HCT116 (cell line): ENCODE measurements around the gene ADD1. TPM values are rescaled to one million over a fixed set of nuclear protein-coding genes. Genes with fewer than 3 reads are reported as not detected.

Experiments
- ATAC-seq: fragments of 200-7000 bp; cut with Tn5 transposase; 2 replicates; pipeline ENCODE4 v1.9.1; 2020; ENCODE audit warnings: mild to moderate bottlenecking, moderate library complexity
- BruUV-seq: library from RNA; stranded (reverse); fragments of 400-500 nt; replicated peaks from 2 replicates; lab custom pipeline; 2021; lab: Mats Ljungman, UMichigan
- CTCF ChIA-PET: fragments of 300-600 bp; sonication (Branson Sonifier 250); formaldehyde crosslinking; loops from one replicate; lab custom pipeline; 2021; ENCODE audit warnings: antibody characterized with exemption; lab: Charles Lee
- POLR2A ChIA-PET: fragments of 300-600, 350-600 bp; sonication (Branson Sonifier 250); formaldehyde crosslinking; loops from one replicate; lab custom pipeline; 2021; ENCODE audit warnings: antibody characterized with exemption; lab: Charles Lee
- RAD21 ChIA-PET, 2 experiments: fragments of 300-600 bp; sonication (Branson Sonifier 250); formaldehyde crosslinking; loops; one replicate each; lab custom pipeline; 2023; ENCODE audit warnings: low total read pairs in 2 of 2; ENCODE audit not compliant: uncharacterized antibody in 2 of 2, unreplicated experiment in 2 of 2, low non-redundant PET in 1 of 2; lab: Charles Lee
- DNase-seq: peaks from one replicate; pipeline ENCODE4 v3.0.0-alpha.2; 2010; ENCODE audit warnings: low read depth, low spot score
- H2AFZ ChIP-seq: fragments of 200-600 bp; shearing (Covaris generic), sonication (generic); 2 replicates; pipeline ENCODE4 v1.6.1; 2017; ENCODE audit warnings: low read depth, mixed run types, mixed read lengths, antibody characterized with exemption, low read length; ENCODE audit not compliant: poor library complexity, severe bottlenecking
- H3K27ac ChIP-seq: 2 replicates; pipeline ENCODE4 v1.5.1; 2012; ENCODE audit warnings: low read depth, low read length
- H3K27me3 ChIP-seq: fragments of 200-600 bp; sonication (generic); 2 replicates; pipeline ENCODE4 v1.6.1; 2016; ENCODE audit warnings: mixed run types, low read length, mixed read lengths; ENCODE audit not compliant: insufficient read depth
- H3K36me3 ChIP-seq, 2 experiments: fragments of 200-500 bp in 1 of 2; fragments of 200-600 bp in 1 of 2; sonication (Bioruptor generic) in 1 of 2; sonication (generic) in 1 of 2; 2 replicates each; pipeline versions ENCODE4 v1.5.1 to v1.6.1; 2014 to 2016; ENCODE audit warnings: low read length in 2 of 2, inconsistent platforms in 1 of 2, mixed read lengths in 1 of 2, mixed run types in 1 of 2; ENCODE audit not compliant: insufficient read depth in 2 of 2, control insufficient read depth in 1 of 2
- H3K4me1 ChIP-seq, 2 experiments: fragments of 200-600 bp in 1 of 2; sonication (generic) in 1 of 2; 2 replicates each; pipeline versions ENCODE4 v1.5.1 to v1.6.1; 2012 to 2017; ENCODE audit warnings: low read length in 2 of 2, inconsistent platforms in 1 of 2, mild to moderate bottlenecking in 1 of 2, mixed read lengths in 1 of 2, mixed run types in 1 of 2, moderate library complexity in 1 of 2; ENCODE audit not compliant: insufficient read depth in 2 of 2, control insufficient read depth in 1 of 2
- H3K4me2 ChIP-seq: fragments of 200-600 bp; sonication (generic); 2 replicates; pipeline ENCODE4 v1.6.1; 2017; ENCODE audit warnings: mixed run types, low read length, mixed read lengths
- H3K4me3 ChIP-seq, 2 experiments: fragments of 200-600 bp in 1 of 2; sonication (generic) in 1 of 2; replicated peaks in 1 of 2; 2 replicates each; pipeline ENCODE4 v1.5.1; 2011 to 2016; ENCODE audit warnings: low read length in 2 of 2, control low read depth in 1 of 2, low read depth in 1 of 2, mild to moderate bottlenecking in 1 of 2, mixed read lengths in 1 of 2, mixed run types in 1 of 2
- H3K79me2 ChIP-seq: fragments of 200-600 bp; sonication (generic); 2 replicates; pipeline ENCODE4 v1.6.1; 2017; ENCODE audit warnings: mild to moderate bottlenecking, mixed run types, low read length, moderate library complexity, mixed read lengths; ENCODE audit not compliant: insufficient read depth
- H3K9ac ChIP-seq: fragments of 200-600 bp; sonication (generic); 2 replicates; pipeline ENCODE4 v1.6.1; 2016; ENCODE audit warnings: low read length, mixed read lengths
- H3K9me2 ChIP-seq: fragments of 200-600 bp; sonication (generic), shearing (Covaris generic); 2 replicates; pipeline ENCODE4 v1.6.1; 2017; ENCODE audit warnings: mixed run types, mild to moderate bottlenecking, moderate library complexity; ENCODE audit not compliant: insufficient read depth
- H3K9me3 ChIP-seq, 2 experiments: fragments of 200-500 bp in 1 of 2; fragments of 200-600 bp in 1 of 2; sonication (Bioruptor generic) in 1 of 2; sonication (generic) in 1 of 2; 2 replicates each; pipeline ENCODE4 v1.6.1; 2014 to 2017; ENCODE audit warnings: low read length in 2 of 2, mixed read lengths in 2 of 2, inconsistent platforms in 1 of 2, low read depth in 1 of 2, mild to moderate bottlenecking in 1 of 2, mixed run types in 1 of 2, moderate library complexity in 1 of 2; ENCODE audit not compliant: control insufficient read depth in 1 of 2, insufficient read depth in 1 of 2
- H4K20me1 ChIP-seq: fragments of 200-600 bp; sonication (generic), shearing (Covaris generic); 2 replicates; pipeline ENCODE4 v1.6.1; 2017; ENCODE audit warnings: mixed run types, mild to moderate bottlenecking, moderate library complexity; ENCODE audit not compliant: insufficient read depth
- EGR1 ChIP-seq: IDR thresholded peaks from 2 replicates; pipeline ENCODE4 v1.6.1; 2012; ENCODE audit warnings: low read depth
- ELF1 ChIP-seq: IDR thresholded peaks from 2 replicates; pipeline ENCODE4 v1.6.1; 2012; ENCODE audit warnings: low read depth, borderline replicate concordance
- EZH2 ChIP-seq: fragments of 200-600 bp; sonication (generic); IDR thresholded peaks from 2 replicates; pipeline ENCODE4 v1.6.1; 2017; ENCODE audit warnings: antibody characterized with exemption, mixed run types
- FOSL1 ChIP-seq: IDR thresholded peaks from 2 replicates; pipeline ENCODE4 v1.6.1; 2012; ENCODE audit warnings: low read depth
- JUND ChIP-seq: IDR thresholded peaks from 2 replicates; pipeline ENCODE4 v1.6.1; 2012
- POLR2A ChIP-seq: IDR thresholded peaks from 2 replicates; pipeline ENCODE4 v1.7.0; 2011; ENCODE audit warnings: borderline replicate concordance; ENCODE audit not compliant: insufficient read depth, insufficient read length; ENCODE audit errors: extremely low read depth
- POLR2AphosphoS5 ChIP-seq: IDR thresholded peaks from 2 replicates; pipeline ENCODE4 v1.6.1; 2011; ENCODE audit warnings: mild to moderate bottlenecking, low read depth, low read length, moderate library complexity
- RAD21 ChIP-seq: IDR thresholded peaks from 2 replicates; pipeline ENCODE4 v1.6.1; 2012; ENCODE audit warnings: low read depth, mild to moderate bottlenecking
- SIN3A ChIP-seq: IDR thresholded peaks from 2 replicates; pipeline ENCODE4 v1.6.1; 2012; ENCODE audit warnings: low read depth
- SRF ChIP-seq: IDR thresholded peaks from 2 replicates; pipeline ENCODE4 v1.6.1; 2012; ENCODE audit warnings: low read depth
- TCF7L2 ChIP-seq: IDR thresholded peaks from 2 replicates; pipeline ENCODE4 v1.7.0; 2011; ENCODE audit warnings: borderline replicate concordance, inconsistent platforms; ENCODE audit not compliant: insufficient read depth, insufficient read length; ENCODE audit errors: extremely low read depth
- YY1 ChIP-seq: IDR thresholded peaks from 2 replicates; pipeline ENCODE4 v1.6.1; 2011; ENCODE audit warnings: low read length, low read depth, moderate library complexity, mild to moderate bottlenecking; ENCODE audit not compliant: insufficient replicate concordance; ENCODE audit errors: extremely low read depth
- ZFX ChIP-seq: fragments of 450-650 bp; IDR thresholded peaks from 2 replicates; pipeline ENCODE4 v1.6.1; 2017
- ZNF274 ChIP-seq: fragments of 200-500 bp; sonication (Bioruptor generic); IDR thresholded peaks from 2 replicates; pipeline ENCODE4 v1.6.1; 2014; ENCODE audit warnings: mild to moderate bottlenecking, low read depth, low read length, inconsistent platforms
- intact Hi-C: fragments of 100-400 bp; cut with micrococcal nuclease; formaldehyde crosslinking; loops from 2 replicates; pipeline ENCODE4 v1.10.0; 2022
- total RNA-seq: library from RNA; stranded (reverse); gene quantifications from one replicate; pipeline ENCODE4 v1.2.1, GENCODE V29; 2021; ENCODE audit not compliant: unreplicated experiment
- TF ChIP-seq, protein P1 (sequence below): IDR thresholded peaks from 2 replicates; pipeline ENCODE4 v1.6.1; 2012; ENCODE audit warnings: low read depth
- TF ChIP-seq, protein P2 (sequence below): IDR thresholded peaks from 2 replicates; pipeline ENCODE4 v1.6.1; 2011; ENCODE audit warnings: mild to moderate bottlenecking, low read length, moderate library complexity; ENCODE audit not compliant: insufficient replicate concordance; ENCODE audit errors: extremely low read depth

The ADD1 gene
- total RNA-seq, 1 experiment from 2014 or later: 139 TPM

- Histone ChIP-seq H3K36me3 (no peaks in the 10 kb centered on the region), H3K4me3 (no peak overlapping the region), H3K27ac (peak overlapping the region; percentile 24; the same call in 1 of the 2 replicates), H3K27me3 (no peaks in the 10 kb centered on the region), H3K9ac (no peak overlapping the region), H3K9me2 (no peaks in the 10 kb centered on the region), H3K4me1 (peaks cover 23 to 49% of the 10 kb centered on the region in 2 experiments), H2AFZ (no peak overlapping the region), H3K9me3 (no peaks in the 10 kb centered on the region), H4K20me1 (no peaks in the 10 kb centered on the region), H3K4me2 (0 out of 2 replicates have a peak overlapping the region, but pooled peaks have one; percentile 14), H3K79me2 (no peaks in the 10 kb centered on the region)
- TF ChIP-seq EZH2 (no peak), JUND (no peak), SRF (no peak), ZFX (no peak), TCF7L2 (no peak), RAD21 (no peak), SIN3A (no peak), YY1 (no peak), POLR2AphosphoS5 (no peak), POLR2A (no peak), ELF1 (no peak), ZNF274 (no peak), EGR1 (no peak), FOSL1 (no peak)
- TF ChIP-seq, protein P1, sequence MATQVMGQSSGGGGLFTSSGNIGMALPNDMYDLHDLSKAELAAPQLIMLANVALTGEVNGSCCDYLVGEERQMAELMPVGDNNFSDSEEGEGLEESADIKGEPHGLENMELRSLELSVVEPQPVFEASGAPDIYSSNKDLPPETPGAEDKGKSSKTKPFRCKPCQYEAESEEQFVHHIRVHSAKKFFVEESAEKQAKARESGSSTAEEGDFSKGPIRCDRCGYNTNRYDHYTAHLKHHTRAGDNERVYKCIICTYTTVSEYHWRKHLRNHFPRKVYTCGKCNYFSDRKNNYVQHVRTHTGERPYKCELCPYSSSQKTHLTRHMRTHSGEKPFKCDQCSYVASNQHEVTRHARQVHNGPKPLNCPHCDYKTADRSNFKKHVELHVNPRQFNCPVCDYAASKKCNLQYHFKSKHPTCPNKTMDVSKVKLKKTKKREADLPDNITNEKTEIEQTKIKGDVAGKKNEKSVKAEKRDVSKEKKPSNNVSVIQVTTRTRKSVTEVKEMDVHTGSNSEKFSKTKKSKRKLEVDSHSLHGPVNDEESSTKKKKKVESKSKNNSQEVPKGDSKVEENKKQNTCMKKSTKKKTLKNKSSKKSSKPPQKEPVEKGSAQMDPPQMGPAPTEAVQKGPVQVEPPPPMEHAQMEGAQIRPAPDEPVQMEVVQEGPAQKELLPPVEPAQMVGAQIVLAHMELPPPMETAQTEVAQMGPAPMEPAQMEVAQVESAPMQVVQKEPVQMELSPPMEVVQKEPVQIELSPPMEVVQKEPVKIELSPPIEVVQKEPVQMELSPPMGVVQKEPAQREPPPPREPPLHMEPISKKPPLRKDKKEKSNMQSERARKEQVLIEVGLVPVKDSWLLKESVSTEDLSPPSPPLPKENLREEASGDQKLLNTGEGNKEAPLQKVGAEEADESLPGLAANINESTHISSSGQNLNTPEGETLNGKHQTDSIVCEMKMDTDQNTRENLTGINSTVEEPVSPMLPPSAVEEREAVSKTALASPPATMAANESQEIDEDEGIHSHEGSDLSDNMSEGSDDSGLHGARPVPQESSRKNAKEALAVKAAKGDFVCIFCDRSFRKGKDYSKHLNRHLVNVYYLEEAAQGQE: no peak
- TF ChIP-seq, protein P2, sequence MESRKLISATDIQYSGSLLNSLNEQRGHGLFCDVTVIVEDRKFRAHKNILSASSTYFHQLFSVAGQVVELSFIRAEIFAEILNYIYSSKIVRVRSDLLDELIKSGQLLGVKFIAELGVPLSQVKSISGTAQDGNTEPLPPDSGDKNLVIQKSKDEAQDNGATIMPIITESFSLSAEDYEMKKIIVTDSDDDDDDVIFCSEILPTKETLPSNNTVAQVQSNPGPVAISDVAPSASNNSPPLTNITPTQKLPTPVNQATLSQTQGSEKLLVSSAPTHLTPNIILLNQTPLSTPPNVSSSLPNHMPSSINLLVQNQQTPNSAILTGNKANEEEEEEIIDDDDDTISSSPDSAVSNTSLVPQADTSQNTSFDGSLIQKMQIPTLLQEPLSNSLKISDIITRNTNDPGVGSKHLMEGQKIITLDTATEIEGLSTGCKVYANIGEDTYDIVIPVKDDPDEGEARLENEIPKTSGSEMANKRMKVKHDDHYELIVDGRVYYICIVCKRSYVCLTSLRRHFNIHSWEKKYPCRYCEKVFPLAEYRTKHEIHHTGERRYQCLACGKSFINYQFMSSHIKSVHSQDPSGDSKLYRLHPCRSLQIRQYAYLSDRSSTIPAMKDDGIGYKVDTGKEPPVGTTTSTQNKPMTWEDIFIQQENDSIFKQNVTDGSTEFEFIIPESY: no peak
- BruUV-seq: no TSS peak
- peak; percentile 37; the same call in 1 of the 2 replicates for ATAC-seq
- ChIA-PET POLR2A (no interaction called here), CTCF (no interaction called here), RAD21 (no interaction called here)
- intact Hi-C loops: no loop called here
- DNase-seq: no peak
Observed at GRCh38 chr4:2805712-2806389, 37.8 kb upstream of the ADD1 start.
